H9 (cell line): ENCODE measurements around the gene ADAMTS2. TPM values are rescaled to one million over a fixed set of nuclear protein-coding genes. Genes with fewer than 3 reads are reported as not detected.

Experiments used
- DNase-seq: peaks from one replicate; pipeline ENCODE4 v3.0.0-alpha.2; 2017
- H2AFZ ChIP-seq: one replicate; pipeline ENCODE4 v1.6.1; 2013; ENCODE audit warnings: mild to moderate bottlenecking, low read length, control low read depth, moderate library complexity
- H2AK5ac ChIP-seq: 2 replicates; pipeline ENCODE4 v1.6.1; 2013; ENCODE audit warnings: low read length, control low read depth, mixed read lengths; ENCODE audit not compliant: insufficient read length
- H2BK120ac ChIP-seq: one replicate; pipeline ENCODE4 v1.6.1; 2013; ENCODE audit warnings: low read depth, mild to moderate bottlenecking, low read length, control low read depth, inconsistent platforms; ENCODE audit not compliant: poor library complexity, severe bottlenecking
- H2BK12ac ChIP-seq: 2 replicates; pipeline ENCODE4 v1.6.1; 2013; ENCODE audit warnings: low read length, control low read depth, mixed read lengths, low read depth; ENCODE audit not compliant: insufficient read length
- H2BK15ac ChIP-seq: 2 replicates; pipeline ENCODE4 v1.6.1; 2013; ENCODE audit warnings: low read depth, low read length, control low read depth
- H2BK20ac ChIP-seq: one replicate; pipeline ENCODE4 v1.6.1; 2013; ENCODE audit warnings: low read depth, mild to moderate bottlenecking, low read length, control low read depth, inconsistent platforms; ENCODE audit not compliant: poor library complexity, severe bottlenecking
- H2BK5ac ChIP-seq: 2 replicates; pipeline ENCODE4 v1.6.1; 2013; ENCODE audit warnings: low read length, control low read depth, mixed read lengths; ENCODE audit not compliant: insufficient read length
- H3K14ac ChIP-seq: 2 replicates; pipeline ENCODE4 v1.6.1; 2013; ENCODE audit warnings: low read length, control low read depth; ENCODE audit not compliant: insufficient read depth
- H3K18ac ChIP-seq: 2 replicates; pipeline ENCODE4 v1.6.1; 2013; ENCODE audit warnings: low read depth, mild to moderate bottlenecking, mixed read lengths, low read length, control low read depth; ENCODE audit not compliant: insufficient read length
- H3K23ac ChIP-seq: 2 replicates; pipeline ENCODE4 v1.6.1; 2013; ENCODE audit warnings: low read length, control low read depth, mixed read lengths, low read depth; ENCODE audit not compliant: insufficient read length
- H3K23me2 ChIP-seq: 2 replicates; pipeline ENCODE4 v1.6.1; 2013; ENCODE audit warnings: low read depth, mild to moderate bottlenecking, mixed read lengths, low read length, control low read depth; ENCODE audit not compliant: insufficient read length, poor library complexity, severe bottlenecking
- H3K27ac ChIP-seq: 2 replicates; pipeline ENCODE4 v1.5.1; 2013; ENCODE audit warnings: low read length, control low read depth, mixed read lengths, low read depth; ENCODE audit not compliant: insufficient read length
- H3K27me3 ChIP-seq: 2 replicates; pipeline ENCODE4 v1.6.1; 2013; ENCODE audit warnings: low read length, control low read depth, inconsistent platforms; ENCODE audit not compliant: insufficient read depth
- H3K4ac ChIP-seq: 2 replicates; pipeline ENCODE4 v1.6.1; 2013; ENCODE audit warnings: low read depth, mild to moderate bottlenecking, control low read depth, inconsistent platforms, low read length, moderate library complexity
- H3K4me1 ChIP-seq: 2 replicates; pipeline ENCODE4 v1.6.1; 2013; ENCODE audit warnings: low read length, control low read depth, inconsistent platforms; ENCODE audit not compliant: insufficient read depth
- H3K4me2 ChIP-seq: 2 replicates; pipeline ENCODE4 v1.6.1; 2013; ENCODE audit warnings: low read length, control low read depth, mixed read lengths; ENCODE audit not compliant: insufficient read length, insufficient read depth
- H3K56ac ChIP-seq: 2 replicates; pipeline ENCODE4 v1.6.1; 2013; ENCODE audit warnings: low read depth, mild to moderate bottlenecking, mixed read lengths, low read length, control low read depth; ENCODE audit not compliant: insufficient read length
- H3K79me1 ChIP-seq: 2 replicates; pipeline ENCODE4 v1.6.1; 2013; ENCODE audit warnings: low read depth, mild to moderate bottlenecking, moderate library complexity, low read length, control low read depth, inconsistent platforms; ENCODE audit not compliant: insufficient read depth, poor library complexity, severe bottlenecking
- H3K79me2 ChIP-seq: 2 replicates; pipeline ENCODE4 v1.6.1; 2013; ENCODE audit warnings: low read length, control low read depth, inconsistent platforms; ENCODE audit not compliant: insufficient read depth
- H3K9ac ChIP-seq: 2 replicates; pipeline ENCODE4 v1.6.1; 2013; ENCODE audit warnings: low read length, control low read depth, mixed read lengths; ENCODE audit not compliant: insufficient read length; ENCODE audit errors: extremely low read depth
- H3K9me3 ChIP-seq: one replicate; pipeline ENCODE4 v1.6.1; 2013; ENCODE audit warnings: low read depth, low read length, inconsistent platforms; ENCODE audit not compliant: control insufficient read depth
- H3T11ph ChIP-seq: one replicate; pipeline ENCODE4 v1.6.1; 2013; ENCODE audit warnings: mild to moderate bottlenecking, low read length, control low read depth, inconsistent platforms
- H4K20me1 ChIP-seq: one replicate; pipeline ENCODE4 v1.6.1; 2013; ENCODE audit not compliant: control insufficient read depth, insufficient read length, insufficient read depth
- H4K5ac ChIP-seq: 2 replicates; pipeline ENCODE4 v1.6.1; 2013; ENCODE audit warnings: low read depth, mild to moderate bottlenecking, mixed read lengths, low read length, control low read depth; ENCODE audit not compliant: insufficient read length
- H4K8ac ChIP-seq: replicated peaks from 2 replicates; pipeline ENCODE4 v1.6.1; 2013; ENCODE audit warnings: low read length, control low read depth, mixed read lengths, low read depth; ENCODE audit not compliant: insufficient read length
- H4K91ac ChIP-seq: 2 replicates; pipeline ENCODE4 v1.6.1; 2013; ENCODE audit warnings: low read depth, mild to moderate bottlenecking, moderate library complexity, mixed read lengths, low read length, control low read depth; ENCODE audit not compliant: insufficient read length
- H3K27ac Mint-ChIP-seq, 3 experiments: 2 replicates in 2 of 3; 3 replicates in 1 of 3; pipeline ENCODE4 v1.8.0; 2020 to 2021; ENCODE audit warnings: mixed read lengths in 3 of 3, mild to moderate bottlenecking in 1 of 3, moderate library complexity in 1 of 3
- H3K27me3 Mint-ChIP-seq: 2 replicates; pipeline ENCODE4 v1.8.0; 2021; ENCODE audit warnings: low read depth, mild to moderate bottlenecking, moderate library complexity, mixed read lengths
- H3K36me3 Mint-ChIP-seq, 3 experiments: 2 replicates in 2 of 3; 3 replicates in 1 of 3; pipeline ENCODE4 v1.8.0; 2020 to 2021; ENCODE audit warnings: low read depth in 3 of 3, mixed read lengths in 3 of 3; ENCODE audit not compliant: insufficient read depth in 1 of 3
- H3K4me1 Mint-ChIP-seq, 2 experiments: 2 replicates each; pipeline ENCODE4 v1.8.0; 2020; ENCODE audit warnings: mixed read lengths in 2 of 2
- H3K4me3 Mint-ChIP-seq, 2 experiments: 2 replicates in 1 of 2; 3 replicates in 1 of 2; pipeline ENCODE4 v1.8.0; 2020 to 2021; ENCODE audit warnings: mild to moderate bottlenecking in 2 of 2, mixed read lengths in 2 of 2, moderate library complexity in 1 of 2
- H3K9me3 Mint-ChIP-seq, 2 experiments: 2 replicates in 1 of 2; 3 replicates in 1 of 2; pipeline ENCODE4 v1.8.0; 2020; ENCODE audit warnings: mild to moderate bottlenecking in 2 of 2, mixed read lengths in 2 of 2, moderate library complexity in 1 of 2
- WGBS: extraction: QIAGEN DNeasy Blood & Tissue Kit; methylation state at CpG from one replicate; pipeline ENCODE4 v1.1.7; 2013; ENCODE audit warnings: missing lambda C conversion rate, low lambda C conversion rate, mixed read lengths; ENCODE audit not compliant: insufficient read length; ENCODE audit errors: extremely low coverage; 5-methylcytosine and 5-hydroxymethylcytosine counted together
- total RNA-seq: library from RNA; stranded (reverse); gene quantifications from 2 replicates; pipeline ENCODE4 v1.2.1, GENCODE V29; 2021
- TF ChIP-seq, protein P1 (sequence below): fragments of 200-600 bp; sonication (generic); conservative IDR thresholded peaks from 3 replicates; pipeline ENCODE4 v1.8.0; 2021; ENCODE audit warnings: antibody characterized with exemption, mild to moderate bottlenecking

The ADAMTS2 gene
- total RNA-seq, 1 experiment from 2014 or later: 5.4 TPM

- Histone ChIP-seq H3K23ac (no peak overlapping the region), H4K20me1 (no peaks in the 10 kb centered on the region), H2BK5ac (no peak overlapping the region), H3K27me3 (no peaks in the 10 kb centered on the region), H3K4me1 (no peaks in the 10 kb centered on the region), H2BK20ac (no peak overlapping the region), H2AFZ (no peak overlapping the region), H3K18ac (no peak overlapping the region), H3K56ac (no peak overlapping the region), H2BK15ac (no peak overlapping the region), H3K79me2 (no peaks in the 10 kb centered on the region), H3K4ac (no peak overlapping the region), H4K5ac (no peak overlapping the region), H2BK12ac (no peak overlapping the region), H4K8ac (no peak overlapping the region), H3K9me3 (no peaks in the 10 kb centered on the region), H3K14ac (no peak overlapping the region), H2AK5ac (no peak overlapping the region), H3K23me2 (no peaks in the 10 kb centered on the region), H3K9ac (no peak overlapping the region), H3K27ac (no peak overlapping the region), H2BK120ac (no peak overlapping the region), H3K79me1 (no peaks in the 10 kb centered on the region), H3K4me2 (no peak overlapping the region), H4K91ac (no peak overlapping the region), H3T11ph (no peak overlapping the region)
- H3K27me3 Mint-ChIP-seq: no peaks in the 10 kb centered on the region; the same call in 1 of the 2 replicates
- peak; percentile 13 for DNase-seq
- WGBS: no CpG with 5 or more reads among the region's 14 CpGs
- no peak overlapping the region for H3K27ac Mint-ChIP-seq
- H3K9me3 Mint-ChIP-seq: peaks cover 16 to 26% of the 10 kb centered on the region in 2 experiments
- TF ChIP-seq, protein P1, sequence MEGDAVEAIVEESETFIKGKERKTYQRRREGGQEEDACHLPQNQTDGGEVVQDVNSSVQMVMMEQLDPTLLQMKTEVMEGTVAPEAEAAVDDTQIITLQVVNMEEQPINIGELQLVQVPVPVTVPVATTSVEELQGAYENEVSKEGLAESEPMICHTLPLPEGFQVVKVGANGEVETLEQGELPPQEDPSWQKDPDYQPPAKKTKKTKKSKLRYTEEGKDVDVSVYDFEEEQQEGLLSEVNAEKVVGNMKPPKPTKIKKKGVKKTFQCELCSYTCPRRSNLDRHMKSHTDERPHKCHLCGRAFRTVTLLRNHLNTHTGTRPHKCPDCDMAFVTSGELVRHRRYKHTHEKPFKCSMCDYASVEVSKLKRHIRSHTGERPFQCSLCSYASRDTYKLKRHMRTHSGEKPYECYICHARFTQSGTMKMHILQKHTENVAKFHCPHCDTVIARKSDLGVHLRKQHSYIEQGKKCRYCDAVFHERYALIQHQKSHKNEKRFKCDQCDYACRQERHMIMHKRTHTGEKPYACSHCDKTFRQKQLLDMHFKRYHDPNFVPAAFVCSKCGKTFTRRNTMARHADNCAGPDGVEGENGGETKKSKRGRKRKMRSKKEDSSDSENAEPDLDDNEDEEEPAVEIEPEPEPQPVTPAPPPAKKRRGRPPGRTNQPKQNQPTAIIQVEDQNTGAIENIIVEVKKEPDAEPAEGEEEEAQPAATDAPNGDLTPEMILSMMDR: no peak
- peaks cover 0 to 10% (median 3%) of the 10 kb centered on the region in 3 experiments; a peak in 1 of 7 replicates for H3K36me3 Mint-ChIP-seq
- H3K4me1 Mint-ChIP-seq: peaks cover 0 to 4% of the 10 kb centered on the region in 2 experiments; a peak in 2 of 4 replicates
- no peak overlapping the region for H3K4me3 Mint-ChIP-seq
Measured at GRCh38 chr5:179158556-179158955, 186.7 kb downstream of the ADAMTS2 start.
